Measurements from ENCODE around the gene DGKG. TPM values are rescaled to one million over a fixed set of nuclear protein-coding genes. Genes with fewer than 3 reads are reported as not detected.
A peak's percentile ranks its signal among the peaks of the same experiment; 100 is the strongest.

DGKG gene
- total RNA-seq, 6 experiments from 2014 or later: 1.5 to 3.6 (median 2.0) TPM

- no peaks in the 10 kb centered on the region for H3K9me3 ChIP-seq
- no peaks in the 10 kb centered on the region for H3K27me3 ChIP-seq
- WGBS (ENCODE audit: insufficient coverage, low coverage, low lambda C conversion rate, missing lambda C conversion rate): 46% methylated on average over 5 of the region's 5 CpGs
- no peak overlapping the region for H3K4me3 ChIP-seq
- ATAC-seq: peak; percentile 36 to 75 (median 52)
- TF ChIP-seq, protein P1, sequence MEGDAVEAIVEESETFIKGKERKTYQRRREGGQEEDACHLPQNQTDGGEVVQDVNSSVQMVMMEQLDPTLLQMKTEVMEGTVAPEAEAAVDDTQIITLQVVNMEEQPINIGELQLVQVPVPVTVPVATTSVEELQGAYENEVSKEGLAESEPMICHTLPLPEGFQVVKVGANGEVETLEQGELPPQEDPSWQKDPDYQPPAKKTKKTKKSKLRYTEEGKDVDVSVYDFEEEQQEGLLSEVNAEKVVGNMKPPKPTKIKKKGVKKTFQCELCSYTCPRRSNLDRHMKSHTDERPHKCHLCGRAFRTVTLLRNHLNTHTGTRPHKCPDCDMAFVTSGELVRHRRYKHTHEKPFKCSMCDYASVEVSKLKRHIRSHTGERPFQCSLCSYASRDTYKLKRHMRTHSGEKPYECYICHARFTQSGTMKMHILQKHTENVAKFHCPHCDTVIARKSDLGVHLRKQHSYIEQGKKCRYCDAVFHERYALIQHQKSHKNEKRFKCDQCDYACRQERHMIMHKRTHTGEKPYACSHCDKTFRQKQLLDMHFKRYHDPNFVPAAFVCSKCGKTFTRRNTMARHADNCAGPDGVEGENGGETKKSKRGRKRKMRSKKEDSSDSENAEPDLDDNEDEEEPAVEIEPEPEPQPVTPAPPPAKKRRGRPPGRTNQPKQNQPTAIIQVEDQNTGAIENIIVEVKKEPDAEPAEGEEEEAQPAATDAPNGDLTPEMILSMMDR (IDR thresholded peaks at IDR 0.05): no peak
- TF ChIP-seq POLR2A (IDR thresholded peaks at IDR 0.05): no peak
- intact Hi-C loops (cut with DNase I): no loop called here
- DNase-seq: no peak
- no peaks in the 10 kb centered on the region for H3K4me1 ChIP-seq
- no peak overlapping the region for H3K27ac ChIP-seq
- H3K36me3 ChIP-seq: no peaks in the 10 kb centered on the region
Observed at GRCh38 chr3:186342197-186342596, 19.8 kb downstream of the DGKG start.

GRCh38 chr3:186340204-186340603 lies 21.8 kb downstream of the DGKG start:
- intact Hi-C loops (cut with DNase I): no loop called here
- Histone ChIP-seq H3K36me3 (no peaks in the 10 kb centered on the region), H3K4me1 (no peaks in the 10 kb centered on the region), H3K9me3 (no peaks in the 10 kb centered on the region), H3K27ac (no peak overlapping the region), H3K4me3 (no peak overlapping the region), H3K27me3 (no peaks in the 10 kb centered on the region)
- no peak for DNase-seq
- ATAC-seq: no peak
- no peak for TF ChIP-seq POLR2A (IDR thresholded peaks at IDR 0.05)
- TF ChIP-seq, protein P1 (IDR thresholded peaks at IDR 0.05): no peak

DNA sequence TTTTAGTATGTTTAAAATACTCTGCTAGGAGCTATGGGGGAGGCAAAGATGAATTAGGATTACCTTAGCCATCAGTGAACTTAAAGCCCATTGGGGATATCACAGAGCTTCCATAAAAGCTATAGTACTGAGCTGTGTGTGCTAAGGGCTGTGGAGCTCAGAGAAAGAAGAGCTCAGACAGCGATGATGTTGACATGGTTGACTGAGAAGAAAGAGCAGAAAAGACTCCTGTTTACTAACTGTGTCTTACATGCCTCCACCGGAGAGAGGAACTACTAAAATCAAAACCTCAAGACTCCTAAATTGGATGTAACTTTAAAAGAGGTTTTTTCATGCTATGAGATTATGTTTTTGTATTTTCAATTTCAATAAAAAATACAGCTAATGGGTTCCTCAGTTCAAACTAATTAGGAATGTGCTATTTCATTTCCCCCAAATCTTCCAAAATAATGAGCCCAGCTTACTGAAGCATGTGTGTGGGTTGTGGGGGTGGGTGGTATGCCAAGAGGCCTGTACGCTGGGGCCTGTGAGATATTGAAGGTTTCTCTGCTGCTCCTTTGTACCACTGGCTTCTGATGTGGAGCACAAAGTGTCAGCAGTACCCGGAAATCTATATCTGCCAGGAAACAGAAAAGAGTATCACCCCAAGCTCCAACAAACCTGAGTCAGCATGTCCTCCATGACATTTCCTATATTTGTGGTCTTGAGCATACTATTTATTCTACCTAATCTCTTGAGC lies 22.7 kb downstream of the DGKG start:
- WGBS (ENCODE audit: insufficient coverage, low coverage, low lambda C conversion rate, missing lambda C conversion rate): 69% methylated on average over 4 of the region's 4 CpGs
- no peak overlapping the region for H3K4me3 ChIP-seq
- H3K27me3 ChIP-seq: no peaks in the 10 kb centered on the region
- TF ChIP-seq, protein P1 (IDR thresholded peaks at IDR 0.05): no peak
- TF ChIP-seq POLR2A (IDR thresholded peaks at IDR 0.05): no peak
- no peak overlapping the region for H3K27ac ChIP-seq
- intact Hi-C loops (cut with DNase I): no loop called here
- peaks cover 0 to 5% (median 0%) of the 10 kb centered on the region in 4 donors for H3K4me1 ChIP-seq
- no peaks in the 10 kb centered on the region for H3K36me3 ChIP-seq
- DNase-seq: no peak
- peak in 3 of 4 donors; percentile 24 to 64 (median 37) for ATAC-seq
- no peaks in the 10 kb centered on the region for H3K9me3 ChIP-seq

DNA sequence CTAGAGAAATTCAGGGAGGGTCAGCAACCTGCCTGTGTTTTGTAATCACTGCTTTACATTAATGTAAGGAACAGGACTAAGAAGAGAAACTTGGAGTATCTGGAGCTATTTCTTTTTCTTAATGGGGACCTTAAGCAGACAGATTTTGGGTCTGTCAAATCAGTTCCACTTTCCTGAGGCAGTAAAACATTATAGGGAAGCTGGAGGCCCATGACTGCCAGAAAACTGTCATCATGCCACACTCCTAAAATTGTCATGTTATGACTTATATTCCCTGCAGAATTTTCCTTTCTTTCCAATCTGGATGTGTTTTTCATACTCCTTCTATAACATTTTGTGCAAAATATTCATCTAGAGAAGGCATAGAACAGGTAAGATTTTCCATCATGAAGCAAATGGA lies 28.8 kb downstream of the DGKG start:
- TF ChIP-seq, protein P1 (IDR thresholded peaks at IDR 0.05): no peak
- TF ChIP-seq POLR2A (IDR thresholded peaks at IDR 0.05): no peak
- Histone ChIP-seq H3K9me3 (no peaks in the 10 kb centered on the region), H3K36me3 (no peaks in the 10 kb centered on the region), H3K4me1 (peaks cover 0 to 5% (median 0%) of the 10 kb centered on the region in 4 donors), H3K27me3 (no peaks in the 10 kb centered on the region), H3K27ac (no peak overlapping the region), H3K4me3 (no peak overlapping the region)
- no peak for DNase-seq
- intact Hi-C loops (cut with DNase I): no loop called here
- no peak for ATAC-seq

Measured in right lobe of liver (tissue), 6 donors.